K562 (cell line): ENCODE measurements around the gene CREB3L2. TPM values are rescaled to one million over a fixed set of nuclear protein-coding genes. Genes with fewer than 3 reads are reported as not detected.
A peak's percentile ranks its signal among the peaks of the same experiment; 100 is the strongest.

Source experiments
- CBX3 ChIP-seq, 2 experiments: IDR thresholded peaks; 1 replicate in 1 of 2; 2 replicates in 1 of 2; pipeline ENCODE4 v1.6.1; 2012; ENCODE audit warnings: inconsistent platforms in 2 of 2, low read length in 2 of 2, borderline replicate concordance in 1 of 2, control low read depth in 1 of 2
- ELF2 ChIP-seq: fragments of 250-450 bp; sonication (Bioruptor Pico); IDR thresholded peaks from 2 replicates; pipeline ENCODE4 v1.5.0; 2021; ENCODE audit warnings: mild to moderate bottlenecking
- GABPA ChIP-seq: fragments of 200-800 bp; sonication (Bioruptor generic); conservative IDR thresholded peaks from 2 replicates; pipeline ENCODE4 v1.6.1; 2016; ENCODE audit warnings: low read depth, missing genetic modification characterization, missing compliant biosample characterization
- NFE2 ChIP-seq: IDR thresholded peaks from 2 replicates; pipeline ENCODE4 v1.6.1; 2014; ENCODE audit warnings: antibody characterized with exemption, low read depth
- NR2F6 ChIP-seq: fragments of 450-650 bp; formaldehyde crosslinking; IDR thresholded peaks from 2 replicates; pipeline ENCODE4 v1.4.0; 2020; ENCODE audit warnings: mild to moderate bottlenecking
- NRF1 ChIP-seq, 2 experiments: fragments of 450-650 bp; IDR thresholded peaks in 1 of 2; conservative IDR thresholded peaks in 1 of 2; 2 replicates each; pipeline ENCODE4 v1.6.1; 2014; ENCODE audit warnings: mild to moderate bottlenecking in 2 of 2
- RFX5 ChIP-seq: IDR thresholded peaks from 2 replicates; pipeline ENCODE4 v1.6.1; 2011; ENCODE audit warnings: low read depth, mild to moderate bottlenecking, improper control_type of control experiment, low read length
- RNF219 ChIP-seq: fragments of 250-450 bp; sonication (Bioruptor Pico); IDR thresholded peaks from 2 replicates; pipeline ENCODE4 v1.5.0; 2022; ENCODE audit warnings: mild to moderate bottlenecking
- SMARCA4 ChIP-seq: fragments of 450-650 bp; IDR thresholded peaks from 2 replicates; pipeline ENCODE4 v1.6.1; 2016
- STAT5B ChIP-seq: fragments of 250-450 bp; sonication (Bioruptor Pico); IDR thresholded peaks from 2 replicates; pipeline ENCODE4 v1.8.0; 2021; ENCODE audit warnings: mild to moderate bottlenecking, inconsistent platforms
- ZBTB7A ChIP-seq: IDR thresholded peaks from 2 replicates; pipeline ENCODE4 v1.6.1; 2011; ENCODE audit warnings: low read depth, mild to moderate bottlenecking, low read length, moderate library complexity, borderline replicate concordance; ENCODE audit not compliant: control insufficient read depth
- ZNF175 ChIP-seq: fragments of 200-800 bp; sonication (Bioruptor generic); IDR thresholded peaks from 2 replicates; pipeline ENCODE4 v1.6.1; 2016; ENCODE audit warnings: low read depth, mild to moderate bottlenecking, missing genetic modification characterization, missing compliant biosample characterization
- ZNF609 ChIP-seq: sonication (generic); formaldehyde crosslinking; IDR thresholded peaks from 2 replicates; pipeline ENCODE4 v1.8.1; 2023; ENCODE audit warnings: missing genetic modification reagents, mild to moderate bottlenecking, borderline replicate concordance
- ZNF77 ChIP-seq: fragments of 250-450 bp; sonication (Bioruptor Pico); IDR thresholded peaks from 2 replicates; pipeline ENCODE4 v1.5.0; 2020
- polyA plus RNA-seq, 8 experiments: library from polyadenylated mRNA; depleted of rRNA in 4 of 8; stranded (reverse) in 5 of 8; unstranded in 3 of 8; fragments of >200 nt; fragmentation: Nextera tagmentation in 2 of 8; fragmentation: Illumina TruSeq in 1 of 8; extraction: Ambion mirVana in 2 of 8; extraction: Trizol in 1 of 8; gene quantifications; 2 replicates each; pipeline versions ENCODE4 v1.2.1 to v1.2.3, GENCODE V29; 2011 to 2014; ENCODE audit warnings: inconsistent platforms in 1 of 8, missing spikeins in 1 of 8
- total RNA-seq, 7 experiments: library from RNA; depleted of rRNA in 6 of 7; stranded (reverse); fragments of >200 nt in 6 of 7; fragmentation: Illumina TruSeq in 2 of 7; extraction: Trizol in 2 of 7; gene quantifications; 2 replicates each; pipeline versions ENCODE4 v1.2.1 to v1.2.3, GENCODE V29; 2011 to 2021; ENCODE audit warnings: low replicate concordance in 1 of 7
- TF ChIP-seq, protein P1 (sequence below): fragments of 250-450 bp; sonication (Bioruptor Pico); IDR thresholded peaks from 2 replicates; pipeline ENCODE4 v1.4.0; 2020; ENCODE audit warnings: mild to moderate bottlenecking
- TF ChIP-seq, protein P2 (sequence below), 2 experiments: fragments of 450-650 bp in 1 of 2; sonication (generic) in 1 of 2; formaldehyde crosslinking; conservative IDR thresholded peaks; 2 replicates each; pipeline versions ENCODE4 v1.4.0 to v1.8.1; 2020 to 2022; ENCODE audit warnings: mild to moderate bottlenecking in 1 of 2, missing genetic modification reagents in 1 of 2

The CREB3L2 gene
- total and polyA plus RNA-seq, 9 of the 15 experiments (the other 6 are each of a cell fraction or from before 2014, with no cell fraction given): 7.1 to 45.6 (median 15.8) TPM

GRCh38 chr7:137961200-137962177, 40.4 kb downstream of the CREB3L2 start (continued):
- peak in 1 of 2 experiments; percentile 32; a peak in 1 of 3 replicates for TF ChIP-seq CBX3 (IDR thresholded peaks at IDR 0.05; ENCODE audit: borderline replicate concordance in 1 of 2, low read length in 2 of 2)
- TF ChIP-seq NFE2: peak; percentile 71
- TF ChIP-seq, protein P1, sequence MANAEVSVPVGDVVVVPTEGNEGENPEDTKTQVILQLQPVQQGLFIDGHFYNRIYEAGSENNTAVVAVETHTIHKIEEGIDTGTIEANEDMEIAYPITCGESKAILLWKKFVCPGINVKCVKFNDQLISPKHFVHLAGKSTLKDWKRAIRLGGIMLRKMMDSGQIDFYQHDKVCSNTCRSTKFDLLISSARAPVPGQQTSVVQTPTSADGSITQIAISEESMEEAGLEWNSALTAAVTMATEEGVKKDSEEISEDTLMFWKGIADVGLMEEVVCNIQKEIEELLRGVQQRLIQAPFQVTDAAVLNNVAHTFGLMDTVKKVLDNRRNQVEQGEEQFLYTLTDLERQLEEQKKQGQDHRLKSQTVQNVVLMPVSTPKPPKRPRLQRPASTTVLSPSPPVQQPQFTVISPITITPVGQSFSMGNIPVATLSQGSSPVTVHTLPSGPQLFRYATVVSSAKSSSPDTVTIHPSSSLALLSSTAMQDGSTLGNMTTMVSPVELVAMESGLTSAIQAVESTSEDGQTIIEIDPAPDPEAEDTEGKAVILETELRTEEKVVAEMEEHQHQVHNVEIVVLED (CRISPR knock-in tag): no peak
- TF ChIP-seq NRF1 (conservative IDR thresholded peaks at IDR 0.05 in 1 of 2, IDR thresholded peaks at IDR 0.05 in 1 of 2): 0 out of 4 replicates have a peak, but pooled peaks of 1 of the 2 experiments have one; percentile 31
- no peak for TF ChIP-seq ELF2
- peak; percentile 29; the same call in 1 of the 2 replicates for TF ChIP-seq SMARCA4
- TF ChIP-seq ZBTB7A: peak; percentile 24; the same call in 1 of the 2 replicates
- TF ChIP-seq STAT5B (CRISPR knock-in tag): no peak
- peak; percentile 65; the same call in 1 of the 2 replicates for TF ChIP-seq RFX5
- TF ChIP-seq ZNF175 (CRISPR knock-in tag): no peak
- no peak for TF ChIP-seq ZNF609 (CRISPR knock-in tag)
- 0 out of 2 replicates have a peak, but pooled peaks have one; percentile 40 for TF ChIP-seq NR2F6 (CRISPR knock-in tag)
- TF ChIP-seq RNF219: no peak
- no peak for TF ChIP-seq GABPA (tag)
- TF ChIP-seq, protein P2, sequence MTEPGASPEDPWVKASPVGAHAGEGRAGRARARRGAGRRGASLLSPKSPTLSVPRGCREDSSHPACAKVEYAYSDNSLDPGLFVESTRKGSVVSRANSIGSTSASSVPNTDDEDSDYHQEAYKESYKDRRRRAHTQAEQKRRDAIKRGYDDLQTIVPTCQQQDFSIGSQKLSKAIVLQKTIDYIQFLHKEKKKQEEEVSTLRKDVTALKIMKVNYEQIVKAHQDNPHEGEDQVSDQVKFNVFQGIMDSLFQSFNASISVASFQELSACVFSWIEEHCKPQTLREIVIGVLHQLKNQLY (CRISPR knock-in tag; conservative IDR thresholded peaks at IDR 0.05): no peak
- TF ChIP-seq ZNF77 (CRISPR knock-in tag): no peak
